HepG2 (cell line): Measurements from ENCODE around the gene ABHD4. TPM values are rescaled to one million over a fixed set of nuclear protein-coding genes. Genes with fewer than 3 reads are reported as not detected.

ENCODE experiments used
- AHDC1 ChIP-seq: sonication (generic); formaldehyde crosslinking; IDR thresholded peaks from 2 replicates; pipeline ENCODE4 v1.5.1; 2020; ENCODE audit warnings: mild to moderate bottlenecking, missing genetic modification reagents, borderline replicate concordance
- FOXO4 ChIP-seq: sonication (generic); formaldehyde crosslinking; conservative IDR thresholded peaks from 2 replicates; pipeline ENCODE4 v1.8.1; 2023; ENCODE audit warnings: missing genetic modification reagents
- FUBP1 ChIP-seq: sonication (generic); formaldehyde crosslinking; IDR thresholded peaks from 2 replicates; pipeline ENCODE4 v1.5.1; 2020; ENCODE audit warnings: missing genetic modification reagents, mild to moderate bottlenecking, borderline replicate concordance
- GFI1 ChIP-seq: sonication (generic); formaldehyde crosslinking; IDR thresholded peaks from 2 replicates; pipeline ENCODE4 v1.5.0; 2020; ENCODE audit warnings: missing genetic modification reagents, mild to moderate bottlenecking, borderline replicate concordance
- ISL2 ChIP-seq: sonication (generic); formaldehyde crosslinking; IDR thresholded peaks from 2 replicates; pipeline ENCODE4 v1.5.0; 2020; ENCODE audit warnings: missing genetic modification reagents
- KAT7 ChIP-seq: IDR thresholded peaks from 2 replicates; pipeline ENCODE4 v1.6.1; 2018; ENCODE audit warnings: borderline replicate concordance, missing compliant biosample characterization
- NAIF1 ChIP-seq: sonication (generic); formaldehyde crosslinking; IDR thresholded peaks from 2 replicates; pipeline ENCODE4 v1.5.0; 2020; ENCODE audit warnings: mild to moderate bottlenecking, missing genetic modification reagents, borderline replicate concordance
- SAP130 ChIP-seq: IDR thresholded peaks from 2 replicates; pipeline ENCODE4 v1.6.1; 2016; ENCODE audit warnings: low read depth
- SNAPC5 ChIP-seq: sonication (generic); formaldehyde crosslinking; IDR thresholded peaks from 2 replicates; pipeline ENCODE4 v1.8.1; 2023; ENCODE audit warnings: mild to moderate bottlenecking, missing genetic modification reagents, borderline replicate concordance
- TIGD3 ChIP-seq: sonication (generic); formaldehyde crosslinking; IDR thresholded peaks from 2 replicates; pipeline ENCODE4 v1.5.1; 2020; ENCODE audit warnings: mild to moderate bottlenecking, missing genetic modification reagents, borderline replicate concordance
- YEATS2 ChIP-seq: sonication (generic); formaldehyde crosslinking; IDR thresholded peaks from 2 replicates; pipeline ENCODE4 v1.4.0; 2020; ENCODE audit warnings: missing genetic modification reagents, borderline replicate concordance
- ZNF18 ChIP-seq: sonication (generic); formaldehyde crosslinking; IDR thresholded peaks from 2 replicates; pipeline ENCODE4 v1.8.0; 2022; ENCODE audit warnings: mild to moderate bottlenecking, missing genetic modification reagents; ENCODE audit not compliant: insufficient replicate concordance
- ZNF24 ChIP-seq: fragments of 450-650 bp; IDR thresholded peaks from 2 replicates; pipeline ENCODE4 v1.6.1; 2017; ENCODE audit warnings: antibody characterized with exemption, mild to moderate bottlenecking
- ZNF563 ChIP-seq: sonication (generic); formaldehyde crosslinking; IDR thresholded peaks from 2 replicates; pipeline ENCODE4 v1.8.0; 2022; ENCODE audit warnings: mild to moderate bottlenecking, moderate library complexity, missing genetic modification reagents
- polyA plus RNA-seq, 8 experiments: library from polyadenylated mRNA; depleted of rRNA in 3 of 8; stranded (reverse) in 7 of 8; unstranded in 1 of 8; fragments of >200 nt; fragmentation: Illumina TruSeq in 4 of 8; extraction: Trizol in 4 of 8; gene quantifications; 2 replicates each; pipeline versions ENCODE4 v1.2.1 to v1.2.3, GENCODE V29; 2011 to 2016; ENCODE audit warnings: low read depth in 4 of 8, missing spikeins in 1 of 8, mixed read lengths in 1 of 8; ENCODE audit not compliant: insufficient read depth in 1 of 8
- total RNA-seq, 5 experiments: library from RNA; depleted of rRNA; stranded (reverse); fragments of >200 nt; fragmentation: Illumina TruSeq; extraction: Trizol; gene quantifications; 2 replicates each; pipeline ENCODE4 v1.2.3, GENCODE V29; 2016; ENCODE audit warnings: low read depth in 1 of 5

The ABHD4 gene
- total and polyA plus RNA-seq, 2 of the 13 experiments (the other 11 are each of a cell fraction or from before 2014, with no cell fraction given): 16.1 to 47.5 TPM

GRCh38 chr14:22587677-22588422, 10.2 kb upstream of the ABHD4 start (continued):
- TF ChIP-seq AHDC1 (CRISPR knock-in tag) (peak; percentile 7; the same call in 1 of the 2 replicates), SNAPC5 (CRISPR knock-in tag) (0 out of 2 replicates have a peak, but pooled peaks have one; percentile 46), ZNF24 (0 out of 2 replicates have a peak, but pooled peaks have one; percentile 3), NAIF1 (peak; percentile 58; the same call in 1 of the 2 replicates), FOXO4 (CRISPR knock-in tag) (peak; percentile 95; the same call in 1 of the 2 replicates), ZNF563 (CRISPR knock-in tag) (0 out of 2 replicates have a peak, but pooled peaks have one; percentile 32), GFI1 (CRISPR knock-in tag) (0 out of 2 replicates have a peak, but pooled peaks have one; percentile 20), ISL2 (CRISPR knock-in tag) (0 out of 2 replicates have a peak, but pooled peaks have one; percentile 13), KAT7 (CRISPR knock-in tag) (0 out of 2 replicates have a peak, but pooled peaks have one; percentile 4), YEATS2 (CRISPR knock-in tag) (peak; percentile 48; the same call in 1 of the 2 replicates), SAP130 (CRISPR knock-in tag) (peak; percentile 31; the same call in 1 of the 2 replicates), FUBP1 (0 out of 2 replicates have a peak, but pooled peaks have one; percentile 25), ZNF18 (CRISPR knock-in tag) (peak; percentile 76), TIGD3 (CRISPR knock-in tag) (peak; percentile 54; the same call in 1 of the 2 replicates)
